ENCODE data around the gene OGA.

GRCh38 chr10:101779544-101780186 lies 38.6 kb downstream of the OGA start:
- TF ChIP-seq CTCF (IDR thresholded peaks at IDR 0.05; ENCODE audit: insufficient read depth, low read depth, low read length) (peak; percentile 43), EZH2 (IDR thresholded peaks at IDR 0.05; ENCODE audit: insufficient read depth, low read length) (peak; percentile 19)
